Smooth muscle cell (in vitro differentiated cells): ENCODE results near the gene CAMKK2. TPM values are rescaled to one million over a fixed set of nuclear protein-coding genes. Genes with fewer than 3 reads are reported as not detected.

Experiments
- DNase-seq: peaks from one replicate; lab custom pipeline; 2025; ENCODE audit not compliant: unreplicated experiment; lab: John Stamatoyannopoulos, UW
- H2AFZ ChIP-seq: fragments of 200-600 bp; sonication (generic); 2 replicates; pipeline ENCODE4 v1.6.0; 2016; ENCODE audit warnings: antibody characterized with exemption, low read depth, mild to moderate bottlenecking
- H3F3A ChIP-seq: fragments of 200-600 bp; sonication (generic); 2 replicates; pipeline ENCODE4 v1.6.0; 2017; ENCODE audit warnings: antibody characterized with exemption, low read depth
- H3K27ac ChIP-seq: fragments of 200-600 bp; sonication (generic); 2 replicates; pipeline ENCODE4 v1.5.1; 2016; ENCODE audit warnings: low read depth, mild to moderate bottlenecking
- H3K27me3 ChIP-seq: fragments of 200-600 bp; sonication (generic); 2 replicates; pipeline ENCODE4 v1.6.1; 2016; ENCODE audit warnings: low read depth, mild to moderate bottlenecking
- H3K36me3 ChIP-seq: fragments of 200-600 bp; sonication (generic); 2 replicates; pipeline ENCODE4 v1.5.1; 2016; ENCODE audit warnings: low read depth
- H3K4me1 ChIP-seq: fragments of 200-600 bp; sonication (generic); 2 replicates; pipeline ENCODE4 v1.5.1; 2016; ENCODE audit warnings: low read depth
- H3K4me2 ChIP-seq: fragments of 200-600 bp; sonication (generic); 2 replicates; pipeline ENCODE4 v1.6.0; 2016; ENCODE audit warnings: mild to moderate bottlenecking
- H3K4me3 ChIP-seq: fragments of 200-600 bp; sonication (generic); 2 replicates; pipeline ENCODE4 v1.5.1; 2016; ENCODE audit warnings: mild to moderate bottlenecking
- H3K79me2 ChIP-seq: fragments of 200-600 bp; sonication (generic); 2 replicates; pipeline ENCODE4 v1.6.0; 2016; ENCODE audit warnings: low read depth, mild to moderate bottlenecking
- H3K9ac ChIP-seq: fragments of 200-600 bp; sonication (generic); 2 replicates; pipeline ENCODE4 v1.6.0; 2016; ENCODE audit warnings: low read depth
- H3K9me3 ChIP-seq: fragments of 200-600 bp; sonication (generic); replicated peaks from 2 replicates; pipeline ENCODE4 v1.5.1; 2016; ENCODE audit warnings: low read depth
- H4K20me1 ChIP-seq: fragments of 200-600 bp; sonication (generic); 2 replicates; pipeline ENCODE4 v1.6.0; 2016; ENCODE audit warnings: low read depth
- CTCF ChIP-seq: fragments of 200-600 bp; sonication (generic); IDR thresholded peaks from 2 replicates; pipeline ENCODE4 v1.5.1; 2017; ENCODE audit warnings: borderline replicate concordance, mild to moderate bottlenecking, antibody characterized with exemption; ENCODE audit not compliant: insufficient read depth, poor library complexity, severe bottlenecking
- WGBS: methylation state at CpG from one replicate; pipeline ENCODE4 v1.1.7; 2016; ENCODE audit warnings: low lambda C conversion rate; 5-methylcytosine and 5-hydroxymethylcytosine counted together
- polyA plus RNA-seq: library from polyadenylated mRNA; unstranded; fragments of >200 nt; fragmentation: Nextera tagmentation; extraction: Ambion mirVana; gene quantifications from 2 replicates; pipeline ENCODE4 v1.2.1, GENCODE V29; 2016
- total RNA-seq: library from RNA; depleted of rRNA; stranded (reverse); fragments of >200 nt; gene quantifications from 2 replicates; pipeline ENCODE4 v1.2.3, GENCODE V29; 2014

The CAMKK2 gene
- total and polyA plus RNA-seq, 2 experiments from 2014 or later, result 13.3 to 23.4 TPM

- Histone ChIP-seq H3K4me3 (no peak overlapping the region), H4K20me1 (peaks cover 40% of the 10 kb centered on the region), H3K9ac (no peak overlapping the region), H3K27ac (no peak overlapping the region), H3K4me1 (peaks cover 20% of the 10 kb centered on the region), H3K4me2 (no peak overlapping the region), H3K27me3 (no peaks in the 10 kb centered on the region), H3K79me2 (peaks cover 21% of the 10 kb centered on the region), H3F3A (no peaks in the 10 kb centered on the region), H2AFZ (no peak overlapping the region), H3K36me3 (no peaks in the 10 kb centered on the region), H3K9me3 (no peaks in the 10 kb centered on the region)
- WGBS, result 91% methylated on average over 10 of the region's 10 CpGs
- no peak for TF ChIP-seq CTCF
- DNase-seq, result no peak
Observed at GRCh38 chr12:121294151-121294889, 2.2 kb downstream of the CAMKK2 start.

- 98% methylated on average over 4 of the region's 4 CpGs for WGBS
- no peak for TF ChIP-seq CTCF
Observed at GRCh38 chr12:121293603-121294002, 2.9 kb downstream of the CAMKK2 start.

GRCh38 chr12:121290410-121290809 lies 6.1 kb downstream of the CAMKK2 start:
- Histone ChIP-seq H3K79me2 (peaks cover 18% of the 10 kb centered on the region), H3K27ac (no peak overlapping the region)
- WGBS, result over 99% methylated on average over 5 of the region's 5 CpGs

More at GRCh38 chr12:121293603-121294002, 2.9 kb downstream of the CAMKK2 start:
- Histone ChIP-seq H3K4me3 (no peak overlapping the region), H3K79me2 (peaks cover 22% of the 10 kb centered on the region), H3K9ac (no peak overlapping the region), H4K20me1 (peaks cover 46% of the 10 kb centered on the region), H3K9me3 (no peaks in the 10 kb centered on the region), H3K36me3 (no peaks in the 10 kb centered on the region), H3F3A (no peaks in the 10 kb centered on the region), H3K27ac (no peak overlapping the region), H3K27me3 (no peaks in the 10 kb centered on the region), H2AFZ (no peak overlapping the region), H3K4me2 (no peak overlapping the region), H3K4me1 (peaks cover 25% of the 10 kb centered on the region)
- DNase-seq, result no peak

More at GRCh38 chr12:121290410-121290809, 6.1 kb downstream of the CAMKK2 start:
- H3K4me1 ChIP-seq, result peaks cover 11% of the 10 kb centered on the region
- H3K9me3 ChIP-seq, result no peaks in the 10 kb centered on the region
- no peak overlapping the region for H2AFZ ChIP-seq
- no peak overlapping the region for H3K4me3 ChIP-seq
- no peak overlapping the region for H3K9ac ChIP-seq
- no peak for TF ChIP-seq CTCF
- peaks cover 68% of the 10 kb centered on the region for H4K20me1 ChIP-seq
- DNase-seq, result no peak
- no peaks in the 10 kb centered on the region for H3K36me3 ChIP-seq
- H3K27me3 ChIP-seq, result no peaks in the 10 kb centered on the region
- H3K4me2 ChIP-seq, result no peak overlapping the region
- no peaks in the 10 kb centered on the region for H3F3A ChIP-seq
